Thyroid gland (tissue), 4 donors: ENCODE measurements around the gene SMOC1. TPM values are rescaled to one million over a fixed set of nuclear protein-coding genes. Genes with fewer than 3 reads are reported as not detected.

ENCODE experiments used
- DNase-seq, 2 donors: peaks; one replicate each; pipeline ENCODE4 v3.0.0-alpha.2; 2019
- H3K27ac ChIP-seq, 3 donors: fragments of 200-600 bp; sonication (generic); 1 replicate in 2 of 3; 2 replicates in 1 of 3; pipeline ENCODE4 v1.5.1; 2016 to 2019; ENCODE audit warnings: mild to moderate bottlenecking in 1 of 3, moderate library complexity in 1 of 3
- H3K27me3 ChIP-seq: fragments of 200-600 bp; sonication (generic); one replicate; pipeline ENCODE4 v1.5.1; 2019
- H3K36me3 ChIP-seq, 2 donors: fragments of 200-600 bp; sonication (generic); one replicate each; pipeline ENCODE4 v1.5.1; 2016 to 2019
- H3K4me1 ChIP-seq, 2 donors: fragments of 200-600 bp; sonication (generic); one replicate each; pipeline ENCODE4 v1.5.1; 2017 to 2019
- H3K4me3 ChIP-seq, 3 donors: fragments of 200-600 bp; sonication (generic); replicated peaks in 1 of 3; 1 replicate in 2 of 3; 2 replicates in 1 of 3; pipeline ENCODE4 v1.5.1; 2016; ENCODE audit warnings: mild to moderate bottlenecking in 1 of 3
- H3K9me3 ChIP-seq: fragments of 200-600 bp; sonication (generic); one replicate; pipeline ENCODE4 v1.5.1; 2017
- CTCF ChIP-seq, 6 experiments: fragments of 200-600 bp in 3 of 6; fragments of 450-650 bp in 3 of 6; sonication (generic) in 3 of 6; IDR thresholded peaks; one replicate each; pipeline ENCODE4 v1.5.1; 2016 to 2019; ENCODE audit warnings: antibody characterized with exemption in 6 of 6, mild to moderate bottlenecking in 2 of 6, inconsistent platforms in 1 of 6, moderate library complexity in 1 of 6
- POLR2A ChIP-seq, 2 donors: fragments of 450-650 bp; IDR thresholded peaks; one replicate each; pipeline ENCODE4 v1.6.1; 2017; ENCODE audit warnings: antibody characterized with exemption in 2 of 2, mild to moderate bottlenecking in 2 of 2, moderate library complexity in 1 of 2
- WGBS, 2 donors: methylation state at CpG; one replicate each; pipeline ENCODE4 v1.1.5; 2017; 5-methylcytosine and 5-hydroxymethylcytosine counted together
- intact Hi-C: fragments of 100-400 bp; cut with DNase I; formaldehyde crosslinking; loops from one replicate; pipeline ENCODE4 v1.15.1; 2023
- total RNA-seq, 4 donors: library from RNA; depleted of rRNA; stranded (reverse); fragments of >200 nt; gene quantifications; one replicate each; pipeline ENCODE4 v1.2.3, GENCODE V29; 2016

The SMOC1 gene
- total RNA-seq, 4 donors from 2014 or later = 3.4 to 7.3 (median 3.7) TPM

- Histone ChIP-seq H3K9me3 (no peaks in the 10 kb centered on the region), H3K27me3 (no peaks in the 10 kb centered on the region), H3K36me3 (no peaks in the 10 kb centered on the region), H3K4me3 (no peak overlapping the region), H3K27ac (no peak overlapping the region), H3K4me1 (peaks cover 0 to 9% of the 10 kb centered on the region in 2 donors)
- DNase-seq = no peak
- TF ChIP-seq POLR2A (IDR thresholded peaks at IDR 0.05) (no peak), CTCF (IDR thresholded peaks at IDR 0.05) (no peak)
- WGBS, 2 donors = 93% methylated on average over 9 of the region's 9 CpGs
- intact Hi-C loops = no loop called here
These were observed 72.7 kb downstream of the SMOC1 start for GRCh38 chr14:69951935-69952334.

GRCh38 chr14:69953266-69953915 is 74.2 kb downstream of the SMOC1 start:
- H3K27ac ChIP-seq = no peak overlapping the region
- WGBS, 2 donors = 54 to 62% methylated on average over 16 of the region's 16 CpGs
- H3K9me3 ChIP-seq = no peaks in the 10 kb centered on the region
- peak; percentile 69 to 77 for DNase-seq
- intact Hi-C loops = no loop called here
- H3K4me3 ChIP-seq = no peak overlapping the region
- no peak for TF ChIP-seq POLR2A (IDR thresholded peaks at IDR 0.05)
- no peak for TF ChIP-seq CTCF (IDR thresholded peaks at IDR 0.05)
- H3K36me3 ChIP-seq = no peaks in the 10 kb centered on the region
- H3K27me3 ChIP-seq = no peaks in the 10 kb centered on the region
- H3K4me1 ChIP-seq = peaks cover 0 to 9% of the 10 kb centered on the region in 2 donors

GRCh38 chr14:69955855-69956845 is 76.9 kb downstream of the SMOC1 start:
- Histone ChIP-seq H3K27ac (no peak overlapping the region), H3K27me3 (no peaks in the 10 kb centered on the region), H3K4me3 (no peak overlapping the region), H3K36me3 (no peaks in the 10 kb centered on the region), H3K4me1 (peaks cover 0 to 9% of the 10 kb centered on the region in 2 donors), H3K9me3 (no peaks in the 10 kb centered on the region)
- no peak for TF ChIP-seq POLR2A (IDR thresholded peaks at IDR 0.05)
- no peak for TF ChIP-seq CTCF (IDR thresholded peaks at IDR 0.05)
- WGBS, 2 donors = 53 to 62% methylated on average over 11 of the region's 11 CpGs
- intact Hi-C loops = no loop called here
- DNase-seq = peak; percentile 54 to 66

- Histone ChIP-seq H3K4me1 (peaks cover 0 to 9% of the 10 kb centered on the region in 2 donors), H3K36me3 (no peaks in the 10 kb centered on the region), H3K4me3 (no peak overlapping the region), H3K27ac (no peak overlapping the region), H3K9me3 (no peaks in the 10 kb centered on the region), H3K27me3 (no peaks in the 10 kb centered on the region)
- 98 to 99% methylated on average over 3 of the region's 3 CpGs for WGBS, 2 donors
- no peak for TF ChIP-seq POLR2A (IDR thresholded peaks at IDR 0.05)
- no peak for TF ChIP-seq CTCF (IDR thresholded peaks at IDR 0.05)
- intact Hi-C loops = no loop called here
- no peak for DNase-seq
These were observed 77.8 kb downstream of the SMOC1 start for GRCh38 chr14:69956970-69957369.

- 92 to 97% methylated on average over 1 of the region's 1 CpG for WGBS, 2 donors
- H3K27me3 ChIP-seq = no peaks in the 10 kb centered on the region
These were observed 78.8 kb downstream of the SMOC1 start for GRCh38 chr14:69957986-69958385.

More at GRCh38 chr14:69957986-69958385, 78.8 kb downstream of the SMOC1 start:
- peaks cover 0 to 9% of the 10 kb centered on the region in 2 donors for H3K4me1 ChIP-seq
- H3K4me3 ChIP-seq = no peak overlapping the region
- no peak for TF ChIP-seq CTCF (IDR thresholded peaks at IDR 0.05)
- TF ChIP-seq POLR2A (IDR thresholded peaks at IDR 0.05) = no peak
- H3K27ac ChIP-seq = no peak overlapping the region
- H3K36me3 ChIP-seq = no peaks in the 10 kb centered on the region
- H3K9me3 ChIP-seq = no peaks in the 10 kb centered on the region
- DNase-seq = no peak
- intact Hi-C loops = no loop called here
